ENCODE results near the gene SLC12A5. TPM values are rescaled to one million over a fixed set of nuclear protein-coding genes. Genes with fewer than 3 reads are reported as not detected.

SLC12A5 gene
- total and polyA plus RNA-seq, 2 of the 4 experiments (the other 2 are of a cell fraction), result 2.2 TPM; not detected in 1

DNA sequence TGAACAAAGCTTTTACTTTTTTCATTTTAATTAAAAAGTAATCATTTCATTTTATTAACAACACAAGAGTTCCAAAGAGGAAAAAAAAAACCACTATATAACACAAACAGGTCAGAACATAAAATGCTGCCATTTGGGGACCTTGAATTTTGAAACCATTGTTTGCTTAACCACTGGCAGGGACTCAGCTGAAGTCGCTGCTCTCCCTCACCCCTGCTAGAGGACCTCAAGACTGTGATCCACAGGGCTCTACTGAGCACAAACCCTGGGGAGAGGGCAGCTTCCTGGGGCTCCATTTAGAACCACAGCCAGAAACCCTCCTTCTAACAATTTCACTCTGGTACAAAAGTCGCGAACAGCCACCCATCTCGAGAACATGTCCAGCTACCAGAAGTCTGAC is 32.0 kb downstream of the SLC12A5 start:
- CTCF ChIA-PET, result interaction anchor here (0.7 kb wide), 1 partner anchor 273 kb away, joined by 3 read pairs; no protein-coding TSS in a partner anchor

More for the DNA sequence above, 32.0 kb downstream of the SLC12A5 start:
- ATAC-seq (ENCODE audit: low read depth) (no peak), DNase-seq (no peak)
- no peak overlapping the region for H4K91ac ChIP-seq (ENCODE audit: insufficient read depth, low read depth, low read length)
- H4K20me1 ChIP-seq (ENCODE audit: insufficient read depth, low read length), result peaks cover 35% of the 10 kb centered on the region
- H2AK9ac ChIP-seq (replicated peaks; ENCODE audit: low read depth, low read length, poor library complexity), result no peak overlapping the region
- no peak overlapping the region for H3K4me3 ChIP-seq (ENCODE audit: insufficient read depth, low read depth, low read length)
- no peak overlapping the region for H2BK15ac ChIP-seq (ENCODE audit: low read depth, low read length)
- H3K9me3 ChIP-seq (ENCODE audit: control insufficient read depth, insufficient read depth, low read length), result no peaks in the 10 kb centered on the region
- no peak overlapping the region for H3K27ac ChIP-seq (ENCODE audit: insufficient read depth, low read length)
- WGBS, 2 experiments (ENCODE audit: extremely low coverage in 2 of 2, insufficient read length in 1 of 2), result 100% methylated on average over 1 of the region's 4 CpGs; no CpG with 5 or more reads in 1 of the 2 experiments
- H2BK120ac ChIP-seq (ENCODE audit: low read depth, low read length), result no peak overlapping the region
- peaks cover 8% of the 10 kb centered on the region; the same call in 1 of the 2 replicates for H3K27me3 ChIP-seq (ENCODE audit: control insufficient read depth, insufficient read depth, low read length)
- no peak overlapping the region for H2BK5ac ChIP-seq (ENCODE audit: low read depth, low read length, poor library complexity, severe bottlenecking)
- dilution Hi-C loops (cut with HindIII; ENCODE audit: low sequenced_read_pairs, unreplicated experiment) (no loop called here), in situ Hi-C loops (cut with MboI; ENCODE audit: low sequenced_read_pairs) (no loop called here), intact Hi-C loops (cut with micrococcal nuclease) (no loop called here)
- H3K56ac ChIP-seq (ENCODE audit: extremely low read depth, insufficient read depth, low read length), result no peak overlapping the region
- H3K23ac ChIP-seq (ENCODE audit: low read depth, low read length), result no peak overlapping the region
- no peaks in the 10 kb centered on the region; the same call in 1 of the 2 replicates for H3K4me1 ChIP-seq (ENCODE audit: control insufficient read depth, insufficient read depth, low read length)
- POLR2A ChIA-PET (ENCODE audit: unreplicated experiment), result no interaction called here
- no peak overlapping the region for H2AK5ac ChIP-seq (ENCODE audit: low read depth, low read length)
- H3K79me1 ChIP-seq (ENCODE audit: low read depth in 1 of 2, low read length in 2 of 2), result peaks cover 0 to 5% of the 10 kb centered on the region in 2 experiments; a peak in 1 of 4 replicates
- no peak overlapping the region for H3K9ac ChIP-seq (ENCODE audit: low read depth, low read length)
- no peak overlapping the region for H2AFZ ChIP-seq (replicated peaks; ENCODE audit: low read length, poor library complexity)
- peaks cover 3% of the 10 kb centered on the region; the same call in 1 of the 2 replicates for H3K9me1 ChIP-seq (ENCODE audit: insufficient read depth, low read length)
- no peak overlapping the region for H2BK20ac ChIP-seq (ENCODE audit: low read depth, low read length)
- no peak overlapping the region for H4K8ac ChIP-seq (ENCODE audit: low read depth in 2 of 2, low read length in 2 of 2)
- no peak overlapping the region for H3K4me2 ChIP-seq (ENCODE audit: low read depth, low read length)
- H4K5ac ChIP-seq (ENCODE audit: low read depth, low read length), result no peak overlapping the region
- H3K18ac ChIP-seq (ENCODE audit: low read depth, low read length), result no peak overlapping the region
- H3K36me3 ChIP-seq (ENCODE audit: control insufficient read depth, insufficient read depth, low read length), result peaks cover 41% of the 10 kb centered on the region
- no peak for TF ChIP-seq POLR2A (IDR thresholded peaks at IDR 0.05; ENCODE audit: low read depth, low read length)
- TF ChIP-seq MXI1 (IDR thresholded peaks at IDR 0.05; ENCODE audit: borderline replicate concordance, low read depth, low read length), result no peak
- TF ChIP-seq CHD1 (IDR thresholded peaks at IDR 0.05; ENCODE audit: low read depth, low read length), result no peak
- no peak for TF ChIP-seq SMC3 (IDR thresholded peaks at IDR 0.05; ENCODE audit: low read depth, low read length)
- no peak for TF ChIP-seq RAD21 (IDR thresholded peaks at IDR 0.05; ENCODE audit: low read length)
- TF ChIP-seq MAZ (IDR thresholded peaks at IDR 0.05; ENCODE audit: borderline replicate concordance, low read depth, low read length), result no peak
- TF ChIP-seq MAFK (IDR thresholded peaks at IDR 0.05; ENCODE audit: low read depth, low read length), result no peak
- no peak for TF ChIP-seq CEBPB (IDR thresholded peaks at IDR 0.05; ENCODE audit: low read depth, low read length)
- TF ChIP-seq, protein P1, sequence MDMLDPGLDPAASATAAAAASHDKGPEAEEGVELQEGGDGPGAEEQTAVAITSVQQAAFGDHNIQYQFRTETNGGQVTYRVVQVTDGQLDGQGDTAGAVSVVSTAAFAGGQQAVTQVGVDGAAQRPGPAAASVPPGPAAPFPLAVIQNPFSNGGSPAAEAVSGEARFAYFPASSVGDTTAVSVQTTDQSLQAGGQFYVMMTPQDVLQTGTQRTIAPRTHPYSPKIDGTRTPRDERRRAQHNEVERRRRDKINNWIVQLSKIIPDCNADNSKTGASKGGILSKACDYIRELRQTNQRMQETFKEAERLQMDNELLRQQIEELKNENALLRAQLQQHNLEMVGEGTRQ (IDR thresholded peaks at IDR 0.05; ENCODE audit: low read depth, low read length), result no peak
- TF ChIP-seq RFX5 (IDR thresholded peaks at IDR 0.05; ENCODE audit: low read depth, low read length), result no peak
- TF ChIP-seq BHLHE40 (IDR thresholded peaks at IDR 0.05; ENCODE audit: low read depth, low read length), result no peak
- TF ChIP-seq, protein P2, sequence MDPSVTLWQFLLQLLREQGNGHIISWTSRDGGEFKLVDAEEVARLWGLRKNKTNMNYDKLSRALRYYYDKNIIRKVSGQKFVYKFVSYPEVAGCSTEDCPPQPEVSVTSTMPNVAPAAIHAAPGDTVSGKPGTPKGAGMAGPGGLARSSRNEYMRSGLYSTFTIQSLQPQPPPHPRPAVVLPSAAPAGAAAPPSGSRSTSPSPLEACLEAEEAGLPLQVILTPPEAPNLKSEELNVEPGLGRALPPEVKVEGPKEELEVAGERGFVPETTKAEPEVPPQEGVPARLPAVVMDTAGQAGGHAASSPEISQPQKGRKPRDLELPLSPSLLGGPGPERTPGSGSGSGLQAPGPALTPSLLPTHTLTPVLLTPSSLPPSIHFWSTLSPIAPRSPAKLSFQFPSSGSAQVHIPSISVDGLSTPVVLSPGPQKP (IDR thresholded peaks at IDR 0.05; ENCODE audit: borderline replicate concordance, low read depth, low read length), result no peak
- TF ChIP-seq FOS (IDR thresholded peaks at IDR 0.05; ENCODE audit: low read depth, low read length), result no peak
- TF ChIP-seq, protein P3, sequence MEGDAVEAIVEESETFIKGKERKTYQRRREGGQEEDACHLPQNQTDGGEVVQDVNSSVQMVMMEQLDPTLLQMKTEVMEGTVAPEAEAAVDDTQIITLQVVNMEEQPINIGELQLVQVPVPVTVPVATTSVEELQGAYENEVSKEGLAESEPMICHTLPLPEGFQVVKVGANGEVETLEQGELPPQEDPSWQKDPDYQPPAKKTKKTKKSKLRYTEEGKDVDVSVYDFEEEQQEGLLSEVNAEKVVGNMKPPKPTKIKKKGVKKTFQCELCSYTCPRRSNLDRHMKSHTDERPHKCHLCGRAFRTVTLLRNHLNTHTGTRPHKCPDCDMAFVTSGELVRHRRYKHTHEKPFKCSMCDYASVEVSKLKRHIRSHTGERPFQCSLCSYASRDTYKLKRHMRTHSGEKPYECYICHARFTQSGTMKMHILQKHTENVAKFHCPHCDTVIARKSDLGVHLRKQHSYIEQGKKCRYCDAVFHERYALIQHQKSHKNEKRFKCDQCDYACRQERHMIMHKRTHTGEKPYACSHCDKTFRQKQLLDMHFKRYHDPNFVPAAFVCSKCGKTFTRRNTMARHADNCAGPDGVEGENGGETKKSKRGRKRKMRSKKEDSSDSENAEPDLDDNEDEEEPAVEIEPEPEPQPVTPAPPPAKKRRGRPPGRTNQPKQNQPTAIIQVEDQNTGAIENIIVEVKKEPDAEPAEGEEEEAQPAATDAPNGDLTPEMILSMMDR (conservative IDR thresholded peaks at IDR 0.05; ENCODE audit: low read depth, low read length), result no peak
- TF ChIP-seq NFE2L2 (IDR thresholded peaks at IDR 0.05; ENCODE audit: low read depth, low read length), result no peak
- TF ChIP-seq RCOR1 (IDR thresholded peaks at IDR 0.05; ENCODE audit: insufficient replicate concordance, low read length), result no peak
- H3K14ac ChIP-seq (replicated peaks; ENCODE audit: low read depth, low read length), result no peak overlapping the region
- no peak overlapping the region for H3K4ac ChIP-seq (ENCODE audit: low read depth, low read length)
- no TSS peak for BruUV-seq (replicated peaks)
